PFSK-1 (cell line): ENCODE measurements around the gene ETV5.

ENCODE experiments used
- POLR2AphosphoS5 ChIP-seq: IDR thresholded peaks from 2 replicates; pipeline ENCODE4 v1.6.1; 2012; ENCODE audit warnings: low read depth, mild to moderate bottlenecking, control low read depth, low read length, moderate library complexity
- SIN3A ChIP-seq: IDR thresholded peaks from 2 replicates; pipeline ENCODE4 v1.6.1; 2012; ENCODE audit warnings: mild to moderate bottlenecking, low read length, moderate library complexity, borderline replicate concordance; ENCODE audit not compliant: insufficient read depth

DNA sequence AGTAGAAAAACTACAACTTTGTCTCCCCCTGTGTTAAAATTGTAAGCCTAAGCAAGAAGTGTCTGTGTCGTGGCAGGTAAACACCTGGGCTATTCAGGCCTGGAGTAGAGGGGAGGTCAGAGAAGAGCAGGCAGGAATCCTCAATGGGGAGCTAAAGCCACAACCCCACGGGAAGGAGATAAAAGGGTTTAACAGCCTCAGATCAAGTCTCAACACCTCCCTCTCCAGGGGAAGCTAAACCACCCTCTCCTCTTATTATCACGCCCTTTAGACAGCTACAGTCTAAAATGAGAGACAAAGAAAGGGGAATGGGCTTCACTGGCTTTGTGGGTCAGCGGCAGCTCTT lies 11.6 kb downstream of the ETV5 start:
- TF ChIP-seq POLR2AphosphoS5 (no peak), SIN3A (no peak)
